ENCODE data around the gene PATE3. TPM values are rescaled to one million over a fixed set of nuclear protein-coding genes. Genes with fewer than 3 reads are reported as not detected.

The PATE3 gene
- total and polyA plus RNA-seq, 10 of the 15 experiments (the other 5 are each of a cell fraction or from before 2014, with no cell fraction given): not detected

DNA sequence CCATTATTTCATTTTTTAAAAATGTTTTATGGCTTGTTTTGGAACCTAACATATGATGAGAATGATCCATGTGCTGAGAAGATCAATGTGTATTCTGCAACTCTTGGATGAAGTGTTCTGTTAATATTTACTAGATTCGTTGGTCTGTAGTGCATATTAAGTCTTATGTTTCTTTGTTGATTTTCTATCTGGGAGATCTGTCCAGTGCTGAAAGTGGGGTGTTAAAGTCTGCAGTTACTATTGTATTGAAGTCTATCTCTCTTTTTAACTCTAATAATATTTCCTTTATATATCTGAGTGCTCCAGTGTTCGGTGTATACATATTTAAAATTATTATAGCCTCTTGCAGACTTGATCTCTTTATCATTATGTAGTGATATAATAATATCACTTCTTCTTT is 11.9 kb downstream of the PATE3 start:
- in situ Hi-C loops (cut with MboI) (no loop called here), intact Hi-C loops (cut with micrococcal nuclease; ENCODE audit: unreplicated experiment) (no loop called here)
- BruUV-seq (replicated peaks): no TSS peak
- H4K20me1 ChIP-seq (ENCODE audit: control insufficient read depth, insufficient read depth): no peaks in the 10 kb centered on the region
- ChIA-PET RAD21 (ENCODE audit: unreplicated experiment) (no interaction called here), CTCF (no interaction called here), SMC1A (ENCODE audit: uncharacterized antibody, unreplicated experiment) (no interaction called here), POLR2A (no interaction called here)
- H3K27ac ChIP-seq (ENCODE audit: control insufficient read depth, insufficient read depth): no peak overlapping the region
- no peak for TF ChIP-seq ZBED1 (IDR thresholded peaks at IDR 0.05; ENCODE audit: borderline replicate concordance)
- no peak for TF ChIP-seq TBL1XR1 (IDR thresholded peaks at IDR 0.05; ENCODE audit: low read depth, low read length)
- TF ChIP-seq, protein P1, sequence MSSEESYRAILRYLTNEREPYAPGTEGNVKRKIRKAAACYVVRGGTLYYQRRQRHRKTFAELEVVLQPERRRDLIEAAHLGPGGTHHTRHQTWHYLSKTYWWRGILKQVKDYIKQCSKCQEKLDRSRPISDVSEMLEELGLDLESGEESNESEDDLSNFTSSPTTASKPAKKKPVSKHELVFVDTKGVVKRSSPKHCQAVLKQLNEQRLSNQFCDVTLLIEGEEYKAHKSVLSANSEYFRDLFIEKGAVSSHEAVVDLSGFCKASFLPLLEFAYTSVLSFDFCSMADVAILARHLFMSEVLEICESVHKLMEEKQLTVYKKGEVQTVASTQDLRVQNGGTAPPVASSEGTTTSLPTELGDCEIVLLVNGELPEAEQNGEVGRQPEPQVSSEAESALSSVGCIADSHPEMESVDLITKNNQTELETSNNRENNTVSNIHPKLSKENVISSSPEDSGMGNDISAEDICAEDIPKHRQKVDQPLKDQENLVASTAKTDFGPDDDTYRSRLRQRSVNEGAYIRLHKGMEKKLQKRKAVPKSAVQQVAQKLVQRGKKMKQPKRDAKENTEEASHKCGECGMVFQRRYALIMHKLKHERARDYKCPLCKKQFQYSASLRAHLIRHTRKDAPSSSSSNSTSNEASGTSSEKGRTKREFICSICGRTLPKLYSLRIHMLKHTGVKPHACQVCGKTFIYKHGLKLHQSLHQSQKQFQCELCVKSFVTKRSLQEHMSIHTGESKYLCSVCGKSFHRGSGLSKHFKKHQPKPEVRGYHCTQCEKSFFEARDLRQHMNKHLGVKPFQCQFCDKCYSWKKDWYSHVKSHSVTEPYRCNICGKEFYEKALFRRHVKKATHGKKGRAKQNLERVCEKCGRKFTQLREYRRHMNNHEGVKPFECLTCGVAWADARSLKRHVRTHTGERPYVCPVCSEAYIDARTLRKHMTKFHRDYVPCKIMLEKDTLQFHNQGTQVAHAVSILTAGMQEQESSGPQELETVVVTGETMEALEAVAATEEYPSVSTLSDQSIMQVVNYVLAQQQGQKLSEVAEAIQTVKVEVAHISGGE (CRISPR knock-in tag; IDR thresholded peaks at IDR 0.05): no peak
- TF ChIP-seq STAT1 (conservative IDR thresholded peaks at IDR 0.05): no peak
- TF ChIP-seq CREB1 (IDR thresholded peaks at IDR 0.05; ENCODE audit: low read depth): no peak
- no peak for TF ChIP-seq SIX5 (IDR thresholded peaks at IDR 0.05; ENCODE audit: low read depth, low read length, severe bottlenecking)
- TF ChIP-seq MEF2A (IDR thresholded peaks at IDR 0.05; ENCODE audit: insufficient read depth, low read depth, low read length): no peak
- TF ChIP-seq IKZF1 (conservative IDR thresholded peaks at IDR 0.05): no peak
- no peak for TF ChIP-seq FOXK2 (IDR thresholded peaks at IDR 0.05)
- no peaks in the 10 kb centered on the region for H3K79me2 ChIP-seq (ENCODE audit: control insufficient read depth, insufficient read depth, low read length)
- no peak overlapping the region for H3K4me2 ChIP-seq (ENCODE audit: control insufficient read depth, insufficient read depth)
- no peak for ATAC-seq
- H3K36me3 ChIP-seq (ENCODE audit: control insufficient read depth in 2 of 2, insufficient read depth in 2 of 2, low read length in 1 of 2): no peaks in the 10 kb centered on the region
- peaks cover 3% of the 10 kb centered on the region; the same call in 2 of the 3 replicates for H3K9me3 ChIP-seq (replicated peaks; ENCODE audit: control insufficient read depth, insufficient read depth, low read length)
- no peak for DNase-seq (ENCODE audit: low read depth, low spot score)
- H3K4me3 ChIP-seq: no peak overlapping the region
- H3K27me3 ChIP-seq (replicated peaks in 1 of 2; ENCODE audit: control insufficient read depth in 2 of 2, insufficient read depth in 2 of 2, low read length in 1 of 2): no peaks in the 10 kb centered on the region
- H3K4me1 ChIP-seq (ENCODE audit: control insufficient read depth, insufficient read depth, low read length): no peaks in the 10 kb centered on the region
- no peak overlapping the region for H3K9ac ChIP-seq (ENCODE audit: control insufficient read depth, insufficient read depth, low read length)
- no peak overlapping the region for H2AFZ ChIP-seq (ENCODE audit: control insufficient read depth, low read depth, low read length)
- WGBS (ENCODE audit: insufficient coverage, insufficient replicate concordance, low lambda C conversion rate, missing lambda C conversion rate): 0% methylated on average over 2 of the region's 2 CpGs
- no peak for FAIRE-seq
